ENCODE data around the gene TMUB2.

Gene TMUB2

DNA sequence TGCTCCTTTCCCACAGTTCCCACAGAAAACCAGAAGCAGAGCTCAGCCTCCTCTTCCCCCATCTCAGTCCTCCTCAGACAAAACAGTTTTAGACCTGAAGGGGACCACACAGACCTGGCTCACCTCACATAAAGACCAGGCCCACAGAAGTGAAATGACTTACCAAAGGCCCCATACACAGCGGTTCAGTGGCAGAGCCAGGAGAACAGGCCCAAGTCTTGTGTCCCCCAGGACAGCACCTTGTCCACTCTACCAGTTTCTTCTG is 27.4 kb downstream of the TMUB2 start:
- TF ChIP-seq, protein P1, sequence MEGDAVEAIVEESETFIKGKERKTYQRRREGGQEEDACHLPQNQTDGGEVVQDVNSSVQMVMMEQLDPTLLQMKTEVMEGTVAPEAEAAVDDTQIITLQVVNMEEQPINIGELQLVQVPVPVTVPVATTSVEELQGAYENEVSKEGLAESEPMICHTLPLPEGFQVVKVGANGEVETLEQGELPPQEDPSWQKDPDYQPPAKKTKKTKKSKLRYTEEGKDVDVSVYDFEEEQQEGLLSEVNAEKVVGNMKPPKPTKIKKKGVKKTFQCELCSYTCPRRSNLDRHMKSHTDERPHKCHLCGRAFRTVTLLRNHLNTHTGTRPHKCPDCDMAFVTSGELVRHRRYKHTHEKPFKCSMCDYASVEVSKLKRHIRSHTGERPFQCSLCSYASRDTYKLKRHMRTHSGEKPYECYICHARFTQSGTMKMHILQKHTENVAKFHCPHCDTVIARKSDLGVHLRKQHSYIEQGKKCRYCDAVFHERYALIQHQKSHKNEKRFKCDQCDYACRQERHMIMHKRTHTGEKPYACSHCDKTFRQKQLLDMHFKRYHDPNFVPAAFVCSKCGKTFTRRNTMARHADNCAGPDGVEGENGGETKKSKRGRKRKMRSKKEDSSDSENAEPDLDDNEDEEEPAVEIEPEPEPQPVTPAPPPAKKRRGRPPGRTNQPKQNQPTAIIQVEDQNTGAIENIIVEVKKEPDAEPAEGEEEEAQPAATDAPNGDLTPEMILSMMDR (conservative IDR thresholded peaks at IDR 0.05; ENCODE audit: low read depth, low read length) = no peak
- DNase-seq (ENCODE audit: low read depth) = no peak
- H3K4me3 ChIP-seq (ENCODE audit: low read depth, low read length) = no peak overlapping the region

DNA sequence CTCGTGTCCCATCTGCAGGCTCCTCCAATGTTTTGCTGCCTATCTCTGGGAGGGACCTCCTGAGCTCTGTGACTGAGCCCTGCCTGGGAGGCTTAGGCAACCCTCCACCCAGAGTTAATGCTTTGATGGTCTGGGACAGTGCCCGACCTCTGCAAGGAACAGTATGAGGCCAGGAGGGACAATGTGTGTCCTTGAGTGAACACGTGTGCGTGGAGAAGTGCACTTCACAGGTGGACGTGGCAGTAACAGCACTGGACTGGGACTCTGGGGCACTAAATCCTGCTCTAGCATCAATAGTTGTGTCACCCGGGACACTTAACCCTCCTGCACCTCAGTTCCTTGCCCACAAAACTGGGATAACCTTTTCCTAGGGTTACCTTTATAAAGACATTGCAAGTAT is 28.1 kb downstream of the TMUB2 start:
- DNase-seq (ENCODE audit: low read depth) = no peak
- H3K4me3 ChIP-seq (ENCODE audit: low read depth, low read length) = no peak overlapping the region
- TF ChIP-seq, protein P1 (conservative IDR thresholded peaks at IDR 0.05; ENCODE audit: low read depth, low read length) = no peak

DNA sequence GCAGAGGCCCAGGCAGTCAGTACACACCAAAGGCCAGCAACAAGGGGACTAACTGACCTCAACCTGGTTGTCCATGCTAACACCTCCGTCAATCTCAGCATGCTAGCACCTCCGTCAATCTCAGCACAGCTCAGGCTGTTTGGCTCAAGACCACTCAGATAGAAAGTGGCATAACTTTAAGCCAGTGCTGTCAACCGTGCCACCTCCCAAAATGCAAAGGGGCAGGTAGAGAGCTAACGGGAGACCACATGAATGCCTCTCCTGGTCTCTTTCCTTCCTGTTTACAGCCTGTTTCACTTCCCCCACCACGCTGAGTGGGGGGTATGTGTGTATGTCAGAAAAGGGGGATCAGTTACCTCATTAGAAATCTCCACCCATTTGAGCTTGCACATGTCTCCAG is 29.4 kb downstream of the TMUB2 start:
- TF ChIP-seq, protein P1 (conservative IDR thresholded peaks at IDR 0.05; ENCODE audit: low read depth, low read length) = no peak
- H3K4me3 ChIP-seq (ENCODE audit: low read depth, low read length) = no peak overlapping the region
- no peak for DNase-seq (ENCODE audit: low read depth)

DNA sequence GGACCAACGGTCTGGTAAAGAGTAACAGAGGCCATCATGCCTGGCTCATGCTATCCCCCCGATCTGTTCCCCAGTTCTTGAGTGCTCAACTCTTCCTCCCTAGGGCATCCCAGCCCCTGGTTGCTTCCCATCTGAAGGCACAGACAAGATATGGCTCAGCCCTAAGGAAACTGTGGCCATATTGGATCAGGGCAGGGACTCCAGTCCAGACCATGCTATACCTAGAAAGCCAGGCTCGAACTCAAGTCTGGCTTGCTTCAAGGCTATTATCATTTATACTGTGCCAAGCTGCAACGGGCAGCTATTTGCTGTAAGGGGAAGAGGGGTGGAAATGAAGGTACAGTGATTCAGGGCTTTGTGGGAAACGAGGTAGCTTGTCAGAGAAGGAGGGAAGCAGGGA is 29.9 kb downstream of the TMUB2 start:
- no peak for DNase-seq (ENCODE audit: low read depth)
- no peak overlapping the region for H3K4me3 ChIP-seq (ENCODE audit: low read depth, low read length)
- TF ChIP-seq, protein P1 (conservative IDR thresholded peaks at IDR 0.05; ENCODE audit: low read depth, low read length) = no peak

DNA sequence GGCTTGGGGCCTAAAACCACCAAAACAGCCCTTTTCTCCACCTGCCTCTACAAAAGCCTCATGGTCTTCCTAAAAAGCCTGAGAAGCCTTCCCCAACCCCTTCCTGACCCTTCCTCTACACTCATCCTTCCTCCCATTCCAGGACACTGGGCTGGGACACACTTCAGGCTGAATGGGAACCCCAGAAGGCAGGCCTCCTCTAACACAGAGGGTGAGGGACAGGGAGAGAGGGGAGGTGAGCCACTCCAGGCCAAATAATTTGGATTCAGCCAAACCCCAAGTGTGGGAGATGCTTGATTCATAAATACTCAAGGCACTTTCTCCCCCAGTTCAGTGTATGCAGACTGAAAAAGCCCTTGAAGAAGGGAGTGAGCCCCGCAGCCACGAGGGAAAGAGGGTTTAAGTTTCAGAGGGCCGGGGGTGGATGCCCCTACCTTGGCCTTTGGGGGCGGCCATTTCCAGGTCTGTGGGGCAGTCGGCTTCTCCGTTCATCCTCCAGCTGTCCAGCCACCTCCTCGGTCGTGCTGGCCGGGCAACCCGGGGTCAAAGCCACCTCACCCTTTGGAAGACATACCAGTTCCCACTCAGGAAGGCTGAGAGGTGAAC is 31.1 kb downstream of the TMUB2 start:
- TF ChIP-seq, protein P1 (conservative IDR thresholded peaks at IDR 0.05; ENCODE audit: low read depth, low read length) = no peak
- peak overlapping the region; percentile 90 for H3K4me3 ChIP-seq (ENCODE audit: low read depth, low read length)
- no peak for DNase-seq (ENCODE audit: low read depth)

DNA sequence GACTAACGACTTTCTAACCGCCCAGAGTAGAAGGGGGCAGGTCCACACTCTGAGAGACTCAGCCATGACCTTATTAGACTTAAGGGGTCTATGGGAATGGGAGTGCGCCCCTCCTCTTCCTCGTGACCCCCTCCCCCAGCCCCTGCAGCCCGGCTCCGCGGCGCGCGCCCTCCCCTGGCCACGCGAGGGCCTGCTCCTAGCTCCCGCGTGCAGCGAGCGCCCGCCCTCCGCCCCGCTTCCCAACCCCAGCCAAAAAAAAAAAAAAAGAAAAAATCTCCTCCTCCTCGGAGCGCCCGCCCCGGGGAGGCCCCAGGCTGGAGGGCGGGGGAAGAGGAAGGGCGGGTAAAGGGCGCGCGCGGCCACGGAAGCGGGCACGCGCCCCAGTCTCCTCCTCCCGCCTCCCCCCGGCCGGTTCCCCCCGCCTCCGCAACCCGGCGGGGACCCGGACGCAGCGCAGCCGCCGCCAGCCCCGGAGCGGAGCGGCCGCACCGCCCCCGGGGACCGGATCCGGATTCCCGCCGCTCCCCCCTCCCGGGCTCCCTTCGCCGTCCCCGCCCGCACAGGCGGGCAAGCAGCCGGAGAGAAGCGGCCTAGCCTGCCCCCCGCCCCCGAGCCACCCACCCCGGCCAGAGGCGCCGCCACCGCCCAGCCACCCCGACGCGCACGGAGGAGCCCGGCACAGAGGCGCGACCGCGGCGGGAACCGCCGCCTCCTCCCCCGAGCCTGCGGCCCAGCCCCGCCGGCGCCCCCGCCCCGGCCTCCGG is 31.8 kb downstream of the TMUB2 start:
- H3K4me3 ChIP-seq (ENCODE audit: low read depth, low read length) = peak overlapping the region; percentile 90
- TF ChIP-seq, protein P1 (conservative IDR thresholded peaks at IDR 0.05; ENCODE audit: low read depth, low read length) = peak; percentile 43
- peak; percentile 91 for DNase-seq (ENCODE audit: low read depth)

DNA sequence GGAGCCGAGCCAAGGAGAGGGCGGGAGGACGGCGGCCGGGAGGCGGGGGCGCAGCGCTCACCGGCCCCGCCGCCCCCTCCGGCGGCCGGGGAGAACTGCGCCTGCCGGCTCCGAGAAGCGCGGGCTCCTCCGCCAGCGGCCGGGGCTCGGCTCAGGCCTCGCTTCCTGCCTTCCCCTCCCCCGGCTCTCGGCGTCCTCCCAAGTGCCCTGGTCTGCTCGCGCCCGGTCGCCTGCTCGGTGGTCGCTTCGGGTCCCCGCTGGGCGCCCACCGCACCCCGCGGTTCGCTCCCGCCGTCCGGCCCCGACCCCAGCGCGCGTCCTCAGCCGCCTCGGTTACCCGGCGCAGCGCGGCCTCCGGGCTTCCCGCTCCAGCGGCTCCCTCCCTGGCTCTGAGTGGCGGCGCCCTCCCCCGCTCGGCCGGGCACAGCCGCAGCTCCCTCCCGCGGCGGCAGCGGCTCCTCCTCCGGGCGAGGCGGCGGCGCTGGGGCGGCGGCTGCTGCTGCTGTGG is 32.4 kb downstream of the TMUB2 start:
- DNase-seq (ENCODE audit: low read depth) = peak; percentile 72
- H3K4me3 ChIP-seq (ENCODE audit: low read depth, low read length) = peak overlapping the region; percentile 90

More for the DNA sequence above, 32.4 kb downstream of the TMUB2 start:
- TF ChIP-seq, protein P1 (conservative IDR thresholded peaks at IDR 0.05; ENCODE audit: low read depth, low read length) = peak; percentile 31
